ENCODE measurements around the gene PCDHGA4. TPM values are rescaled to one million over a fixed set of nuclear protein-coding genes. Genes with fewer than 3 reads are reported as not detected.

Gene PCDHGA4
- total and polyA plus RNA-seq, 2 of the 8 experiments (the other 6 are each of a cell fraction or from before 2014, with no cell fraction given) = 1.4 to 1.9 TPM

DNA sequence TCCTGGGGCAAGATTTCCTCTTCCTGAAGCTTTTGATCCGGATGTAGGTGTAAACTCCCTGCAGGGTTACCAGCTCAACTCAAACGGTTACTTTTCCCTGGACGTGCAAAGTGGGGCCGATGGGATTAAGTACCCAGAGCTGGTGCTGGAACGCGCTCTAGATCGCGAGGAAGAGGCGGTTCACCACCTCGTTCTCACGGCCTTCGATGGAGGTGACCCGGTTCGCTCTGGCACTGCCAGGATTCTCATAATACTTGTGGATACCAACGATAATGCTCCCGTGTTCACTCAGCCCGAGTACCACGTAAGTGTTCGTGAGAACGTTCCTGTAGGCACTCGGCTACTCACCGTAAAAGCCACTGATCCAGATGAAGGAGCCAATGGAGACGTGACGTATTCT, 820 bp downstream of the PCDHGA4 start:
- TF ChIP-seq RXRA (IDR thresholded peaks at IDR 0.05; ENCODE audit: insufficient read depth, low read depth, low read length) (no peak), TAF7 (optimal IDR thresholded peaks at IDR 0.05; ENCODE audit: borderline replicate concordance, low read depth, low read length) (no peak)
- TF ChIP-seq, protein P1, sequence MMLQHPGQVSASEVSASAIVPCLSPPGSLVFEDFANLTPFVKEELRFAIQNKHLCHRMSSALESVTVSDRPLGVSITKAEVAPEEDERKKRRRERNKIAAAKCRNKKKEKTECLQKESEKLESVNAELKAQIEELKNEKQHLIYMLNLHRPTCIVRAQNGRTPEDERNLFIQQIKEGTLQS (IDR thresholded peaks at IDR 0.05; ENCODE audit: insufficient read depth, low read depth, low read length) = no peak
- no peak overlapping the region for H3K56ac ChIP-seq (replicated peaks; ENCODE audit: insufficient read length, low read depth, low read length)
- H3K27me3 ChIP-seq (replicated peaks in 1 of 4; ENCODE audit: control insufficient read depth in 3 of 4, extremely low read depth in 1 of 4, insufficient read depth in 3 of 4, low read length in 3 of 4) = no peaks in the 10 kb centered on the region
- no peaks in the 10 kb centered on the region for H3K79me1 ChIP-seq (ENCODE audit: low read depth, low read length)
- DNase-seq (ENCODE audit: low read depth in 1 of 2, low spot score in 2 of 2) (no peak), FAIRE-seq (no peak)
- ChIA-PET CTCF (ENCODE audit: partially characterized antibody) (interaction anchor here (0.6 to 4.4 kb wide), 42 partner anchors 8 to 279 kb away, joined by 3 to 28 read pairs (median 5); partner anchors contain the start of genes PCDHB10, PCDHB14, PCDHB15 and PCDHB16), POLR2A (ENCODE audit: partially characterized antibody) (interaction anchor here (0.7 kb wide), 1 partner anchor 163 kb away, joined by 3 read pairs; no protein-coding TSS in a partner anchor)
- no peak overlapping the region for H2BK15ac ChIP-seq (ENCODE audit: low read length)
- no peak overlapping the region for H3K14ac ChIP-seq (ENCODE audit: insufficient read length)
- H3K4me2 ChIP-seq (ENCODE audit: insufficient read depth in 1 of 2, low read depth in 2 of 2, low read length in 2 of 2) = no peak overlapping the region
- no peaks in the 10 kb centered on the region for H3K23me2 ChIP-seq (ENCODE audit: low read depth, low read length)
- H3K4ac ChIP-seq (replicated peaks; ENCODE audit: insufficient read length, low read depth, low read length) = no peak overlapping the region
- no peak overlapping the region for H3K23ac ChIP-seq (ENCODE audit: insufficient read length)
- H3K4me1 ChIP-seq (replicated peaks in 1 of 4; ENCODE audit: control insufficient read depth in 3 of 4, insufficient read depth in 4 of 4, low read length in 3 of 4) = 0 out of 7 replicates have a peak, but pooled peaks cover 0 to 1% (median 0%) of the 10 kb centered on the region in 4 experiments
- H4K8ac ChIP-seq (ENCODE audit: extremely low read depth, insufficient read depth, low read length) = no peak overlapping the region
- H3K4me3 ChIP-seq (ENCODE audit: extremely low read depth in 1 of 4, insufficient read depth in 2 of 4, low read depth in 3 of 4, low read length in 4 of 4) = no peak overlapping the region
- no peak overlapping the region for H3K9ac ChIP-seq (replicated peaks in 1 of 4; ENCODE audit: extremely low read depth in 1 of 4, low read depth in 3 of 4, low read length in 3 of 4)
- WGBS, 2 experiments (ENCODE audit: extremely low coverage in 1 of 2, insufficient coverage in 1 of 2, insufficient read length in 1 of 2, insufficient replicate concordance in 2 of 2, low coverage in 1 of 2, low lambda C conversion rate in 2 of 2, missing lambda C conversion rate in 1 of 2) = 96% methylated on average over 24 of the region's 24 CpGs; no CpG with 5 or more reads in 1 of the 2 experiments
- H2BK20ac ChIP-seq (ENCODE audit: low read length) = no peak overlapping the region
- no peak overlapping the region for H2BK120ac ChIP-seq (replicated peaks; ENCODE audit: low read depth, low read length)
- H2BK12ac ChIP-seq (ENCODE audit: low read depth, low read length) = no peak overlapping the region
- H4K5ac ChIP-seq (ENCODE audit: insufficient read length, low read depth, low read length) = no peak overlapping the region
- H4K91ac ChIP-seq (replicated peaks; ENCODE audit: insufficient read length, low read length) = no peak overlapping the region
- H2BK5ac ChIP-seq (ENCODE audit: low read depth, low read length) = no peak overlapping the region
- H2AFZ ChIP-seq (ENCODE audit: low read length) = no peak overlapping the region
- H4K20me1 ChIP-seq (replicated peaks in 1 of 2; ENCODE audit: control insufficient read depth in 1 of 2, insufficient read depth in 2 of 2, low read length in 2 of 2) = no peaks in the 10 kb centered on the region
- H3K36me3 ChIP-seq (ENCODE audit: control insufficient read depth in 2 of 4, insufficient read depth in 4 of 4, low read length in 3 of 4) = peaks cover 0 to 13% (median 4%) of the 10 kb centered on the region in 4 experiments; a peak in 4 of 8 replicates
- peaks cover 34 to 50% of the 10 kb centered on the region in 2 experiments for H3K9me3 ChIP-seq (ENCODE audit: insufficient read depth in 2 of 2, low read depth in 1 of 2, low read length in 1 of 2)
- H3K27ac ChIP-seq (ENCODE audit: low read depth, low read length) = no peak overlapping the region
- no peaks in the 10 kb centered on the region for H3K79me2 ChIP-seq (ENCODE audit: control insufficient read depth in 1 of 2, insufficient read depth in 2 of 2, low read length in 2 of 2)
- H2AK5ac ChIP-seq (ENCODE audit: low read depth, low read length) = no peak overlapping the region
- no peak overlapping the region for H3K18ac ChIP-seq (ENCODE audit: extremely low read depth, low read length)

Measured in H1 (cell line).